HG03135 (cell line): ENCODE measurements around the gene ASCL3.
"Not testable (repeated sequence)": the region's sequence is repeated elsewhere in the genome, so short reads cannot be mapped to it uniquely, and the experiment has no call there.

Experiments
- ATAC-seq: cut with Tn5 transposase; IDR thresholded peaks from one replicate; pipeline ENCODE4 v1.9.1; 2021; ENCODE audit warnings: mild to moderate bottlenecking, moderate library complexity; ENCODE audit not compliant: unreplicated experiment

Gene ASCL3

DNA sequence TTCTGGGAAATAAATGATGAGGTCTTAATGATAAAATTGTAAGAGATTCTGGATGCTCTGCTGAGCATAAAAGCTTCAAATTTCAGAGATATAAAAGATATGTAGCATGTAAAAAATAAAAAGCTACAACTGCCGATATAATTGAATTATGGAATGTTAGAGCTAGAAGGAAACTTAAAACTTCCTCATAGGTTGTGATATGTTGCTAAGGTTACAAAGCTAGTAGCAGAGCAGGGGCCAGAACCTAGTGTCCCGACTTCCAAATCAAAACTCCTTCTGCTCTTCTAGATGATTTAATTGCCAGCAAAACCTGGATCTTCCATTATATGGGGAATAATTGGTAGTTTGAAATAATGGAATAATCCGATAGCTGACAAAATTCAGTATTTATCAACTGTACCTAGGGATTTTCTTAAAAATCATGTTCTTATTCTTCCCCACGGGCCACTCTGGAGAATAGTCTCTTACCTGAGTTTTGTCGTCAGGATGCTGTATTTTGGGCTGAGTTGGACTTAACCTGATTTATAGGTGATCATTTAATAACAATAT lies at the start of gene ASCL3:
TSS of gene ASCL3 (minus strand) at position 499 of the 549 bp plus-strand sequence. CDS start 4,855 bp downstream, outside the sequence.
- ATAC-seq, result no peak

DNA sequence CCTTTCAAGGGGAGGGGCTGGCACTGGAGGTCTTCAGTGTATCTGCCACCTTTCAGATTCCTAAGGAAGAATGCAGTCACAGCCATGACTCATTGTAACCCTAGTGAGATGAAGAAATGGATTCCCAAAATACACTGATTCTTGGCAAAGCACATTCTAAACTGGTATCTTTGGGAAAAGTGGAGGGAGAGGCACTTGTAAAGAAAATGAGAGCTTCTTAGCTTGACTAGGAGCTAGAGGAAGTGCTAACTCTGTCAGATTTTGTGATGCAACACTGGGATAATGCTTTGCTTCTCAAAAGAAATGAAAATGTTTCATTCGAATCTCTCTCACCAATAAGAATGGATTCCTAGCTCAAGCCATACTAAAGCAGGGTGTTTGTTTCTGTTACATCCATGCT lies 46.6 kb upstream of the ASCL3 start:
- no peak for ATAC-seq

DNA sequence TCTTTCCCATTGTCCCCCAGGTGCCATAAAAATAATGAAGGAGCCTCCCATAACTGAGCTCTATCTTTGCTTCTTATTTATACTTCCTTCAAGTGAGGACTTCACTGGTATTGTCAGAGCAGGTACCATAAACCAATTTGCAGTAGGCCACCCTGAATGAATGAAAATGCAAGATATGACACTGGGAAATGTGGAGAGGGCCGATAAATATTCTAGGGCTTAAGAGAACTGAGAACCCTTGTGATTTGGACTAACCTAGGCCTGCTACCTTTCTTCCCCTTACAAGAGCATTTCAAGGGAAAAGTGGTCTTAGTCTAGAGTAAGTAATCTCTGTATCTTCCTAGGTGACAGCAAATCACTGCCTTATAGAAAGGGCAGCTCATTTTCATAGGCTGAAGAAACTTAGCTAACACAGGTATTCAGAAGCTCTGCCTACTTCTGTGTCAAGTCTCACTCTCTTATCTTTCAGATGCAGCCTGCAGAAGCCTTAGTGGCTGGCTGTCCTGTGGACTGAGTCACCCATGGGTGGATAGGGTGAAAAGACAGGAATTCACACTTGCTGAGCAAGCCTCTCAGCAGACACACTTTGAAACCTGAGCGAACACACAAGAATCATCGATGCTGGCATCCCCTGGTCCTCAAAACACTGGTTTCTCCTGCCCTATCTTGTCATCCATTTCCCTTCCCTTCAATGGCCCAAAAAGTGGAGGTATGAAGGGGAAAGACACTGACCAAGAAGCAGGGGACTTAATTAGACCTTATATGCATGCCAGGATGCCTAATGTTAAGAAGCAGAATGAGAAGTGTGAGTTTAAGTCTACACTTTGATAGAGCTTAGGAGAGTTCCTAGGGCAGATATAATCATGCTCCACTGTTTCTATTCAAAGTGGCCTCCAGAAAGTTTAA lies 45.8 kb upstream of the ASCL3 start:
- ATAC-seq, result no peak

DNA sequence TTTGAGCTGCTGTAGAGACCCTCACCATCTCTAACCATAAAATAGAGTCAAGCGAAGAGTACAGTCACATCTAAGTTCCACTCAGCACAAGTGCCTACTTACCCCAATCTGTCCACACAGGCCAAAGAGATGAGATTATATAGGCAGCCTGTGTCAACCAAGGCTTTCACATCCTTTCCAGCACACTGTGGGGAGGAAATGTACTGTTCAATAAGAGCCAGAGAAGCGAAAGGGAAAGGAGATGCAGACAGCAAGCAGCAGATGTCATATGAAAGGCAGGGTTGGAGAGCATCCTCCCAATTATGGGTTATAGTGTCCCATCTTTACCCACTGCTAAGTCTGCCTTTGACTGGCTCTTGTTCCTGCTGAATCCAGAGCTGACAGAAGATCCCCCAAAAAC lies 44.6 kb upstream of the ASCL3 start:
- ATAC-seq, result no peak

- ATAC-seq, result not testable (repeated sequence)
Measured at GRCh38 chr11:8986772-8987171, 44.0 kb upstream of the ASCL3 start.

DNA sequence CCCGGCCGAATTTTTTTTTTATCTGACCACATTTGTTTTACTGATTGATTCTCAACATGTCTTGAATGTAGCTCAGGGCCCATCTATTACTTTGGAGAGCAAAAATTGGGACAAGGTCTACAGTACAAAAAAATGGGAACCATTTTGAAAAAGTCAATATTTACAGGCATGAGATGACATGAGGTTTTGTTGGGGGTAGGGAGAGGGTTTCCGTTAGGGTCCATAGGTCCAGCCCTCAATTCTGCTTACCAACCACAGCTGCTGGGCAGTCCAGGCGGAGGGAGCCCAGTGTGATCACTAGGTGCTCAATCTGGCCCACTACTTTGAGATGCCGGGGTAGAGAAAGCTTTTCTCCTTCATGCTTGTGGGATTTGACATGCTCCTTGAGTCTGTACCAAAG lies 42.6 kb upstream of the ASCL3 start:
- no peak for ATAC-seq

DNA sequence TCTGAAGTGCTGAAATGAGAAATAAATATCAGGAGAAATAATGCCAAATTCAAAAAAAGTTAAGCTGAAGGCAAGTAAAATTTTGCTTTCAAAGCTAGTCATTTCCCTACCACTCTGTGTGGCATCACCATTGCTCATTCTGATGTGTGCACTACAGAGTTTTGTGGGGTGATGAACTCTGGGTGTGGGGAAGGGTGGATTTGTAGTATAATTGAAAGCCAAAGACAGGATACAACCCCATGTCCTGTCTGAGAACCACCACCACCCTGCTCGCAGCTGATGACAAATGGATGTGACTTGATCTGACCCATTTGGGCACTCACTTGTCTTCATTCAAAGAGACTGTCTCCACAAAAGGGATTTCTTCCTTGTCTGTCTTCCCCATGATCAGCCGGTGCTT lies 40.7 kb upstream of the ASCL3 start:
- no peak for ATAC-seq

GRCh38 chr11:8980485-8980884 lies 37.7 kb upstream of the ASCL3 start:
- ATAC-seq, result no peak

DNA sequence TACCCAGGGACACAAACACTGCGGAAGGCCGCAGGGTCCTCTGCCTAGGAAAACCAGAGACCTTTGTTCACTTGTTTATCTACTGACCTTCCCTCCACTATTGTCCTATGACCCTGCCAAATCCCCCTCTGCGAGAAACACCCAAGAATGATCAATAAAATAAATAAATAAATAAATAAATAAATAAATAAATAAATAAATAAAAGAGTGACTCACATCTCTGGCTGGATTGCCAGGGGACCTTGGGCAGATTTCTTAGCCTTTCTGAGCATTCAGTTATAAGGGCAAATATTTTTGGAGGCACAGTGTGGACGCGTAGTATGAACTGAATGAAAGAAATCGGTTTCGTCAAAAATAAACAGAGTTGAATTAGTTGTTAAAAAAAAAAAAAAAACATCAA lies 36.5 kb upstream of the ASCL3 start:
- not testable (repeated sequence) for ATAC-seq

- no peak for ATAC-seq
Measured at GRCh38 chr11:8973121-8973520, 30.3 kb upstream of the ASCL3 start.

DNA sequence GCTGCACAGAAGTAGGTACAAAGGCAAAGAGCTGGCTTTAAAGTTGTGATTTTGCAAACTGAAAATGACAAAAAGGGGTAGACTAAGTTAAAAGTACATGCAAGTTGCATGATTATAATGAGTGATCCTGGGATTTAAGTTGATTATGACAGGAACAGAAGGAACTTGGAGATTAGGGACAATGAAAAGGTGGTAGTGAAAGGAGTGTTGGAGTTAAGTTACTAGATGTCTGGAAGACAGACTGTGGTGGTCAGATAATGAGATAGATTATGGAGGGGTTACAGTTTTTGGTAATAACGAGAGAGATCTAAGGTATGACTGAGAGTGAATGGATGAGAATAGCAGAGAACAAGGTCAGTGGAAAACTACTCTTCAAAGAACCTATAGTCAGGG lies 29.1 kb upstream of the ASCL3 start:
- ATAC-seq, result no peak

GRCh38 chr11:8971196-8971923 lies 28.5 kb upstream of the ASCL3 start:
- ATAC-seq, result no peak

DNA sequence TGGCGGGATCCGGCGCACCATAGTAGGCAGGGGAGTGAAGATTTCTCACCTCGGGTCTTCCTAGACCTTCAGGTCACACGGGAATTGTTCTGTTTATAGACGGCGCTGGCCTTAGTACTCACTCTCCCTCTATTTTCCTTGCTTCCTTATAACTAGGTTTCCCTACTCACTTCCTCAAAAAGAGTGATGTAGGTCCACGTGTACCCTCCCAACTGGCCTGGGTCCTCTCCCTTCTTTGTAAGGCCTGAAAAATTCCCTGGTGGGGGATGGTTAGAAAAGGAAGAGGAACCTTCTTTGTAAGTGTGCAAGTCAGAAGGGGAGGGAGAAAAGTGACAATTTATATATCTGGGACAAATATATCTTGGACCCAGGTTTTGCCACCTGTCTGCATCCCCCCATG lies 24.4 kb upstream of the ASCL3 start:
- no peak for ATAC-seq

- peak; percentile 80 for ATAC-seq
Measured at GRCh38 chr11:8964324-8965320, 21.8 kb upstream of the ASCL3 start, which contains the start of gene TMEM9B. Gene TMEM9B, minus strand, starts transcription at chr11:8964442. Its CDS starts 129 bp downstream, at chr11:8964313.

DNA sequence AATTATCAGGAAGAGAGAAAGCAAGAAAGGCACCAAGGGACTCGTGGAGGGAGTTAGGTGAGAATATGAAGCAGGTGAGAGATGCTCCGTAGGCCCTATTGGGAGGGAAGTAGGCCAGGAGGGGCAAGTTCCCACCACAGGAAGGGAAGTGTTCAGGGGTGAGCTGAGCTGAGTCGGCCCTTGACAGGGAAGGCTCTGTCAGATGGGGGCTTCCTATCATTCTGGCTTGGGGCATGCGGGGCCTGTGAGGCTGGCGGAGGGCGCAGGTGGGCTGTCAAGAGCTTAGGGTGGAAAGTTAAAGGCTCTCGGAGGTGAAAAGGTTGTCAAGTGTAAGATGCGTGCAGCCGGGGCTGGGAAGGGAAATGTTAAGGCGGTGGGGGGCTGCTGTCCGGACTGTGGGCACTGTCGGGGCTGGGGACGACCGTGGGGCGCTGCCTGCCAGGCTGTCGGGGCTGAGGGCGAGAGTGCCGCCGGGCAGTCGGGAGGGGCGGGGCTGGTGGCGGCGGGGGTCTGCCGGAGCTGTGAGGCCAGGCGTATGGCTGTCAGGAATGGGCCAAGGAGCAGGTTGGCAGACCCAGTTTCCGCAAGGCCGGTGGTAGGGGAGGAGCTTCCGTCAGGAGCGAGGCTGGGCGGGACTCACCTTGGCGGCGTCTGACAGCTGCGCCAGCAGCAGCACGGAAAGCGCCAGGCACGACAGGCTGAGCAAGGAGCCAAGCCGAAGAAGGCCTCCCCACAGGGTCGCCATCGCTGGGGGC lies 20.9 kb upstream of the ASCL3 start:
- peak; percentile 65 for ATAC-seq

- no peak for ATAC-seq
Measured at GRCh38 chr11:8962841-8963240, 20.0 kb upstream of the ASCL3 start.

GRCh38 chr11:8961401-8961800 lies 18.6 kb upstream of the ASCL3 start:
- ATAC-seq, result no peak

GRCh38 chr11:8959546-8960166 lies 16.8 kb upstream of the ASCL3 start:
- peak; percentile 42 for ATAC-seq

DNA sequence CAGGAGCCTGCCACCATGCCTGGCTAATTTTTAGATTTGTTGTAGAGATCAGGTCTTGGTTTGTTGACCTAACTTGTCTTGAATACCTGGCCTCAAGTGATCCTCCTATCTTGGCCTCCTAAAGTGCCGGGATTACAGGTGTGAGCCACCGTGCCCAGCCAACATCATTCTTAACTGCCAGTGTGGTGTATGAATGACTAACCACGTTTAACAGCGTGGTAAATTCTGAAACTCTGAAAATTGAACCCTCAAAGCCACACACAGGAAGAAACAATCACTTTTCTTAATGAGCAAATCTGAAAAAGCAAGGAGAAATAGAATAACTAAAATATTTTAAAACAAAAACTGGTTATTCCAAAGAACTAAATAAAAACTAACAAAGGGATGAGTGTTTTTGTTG lies 14.0 kb upstream of the ASCL3 start:
- no peak for ATAC-seq
